HG02870 (cell line): ENCODE measurements around the gene MYPN.
"Not testable (repeated sequence)": the region's sequence is repeated elsewhere in the genome, so short reads cannot be mapped to it uniquely, and the experiment has no call there.

Experiments
- ATAC-seq: cut with Tn5 transposase; IDR thresholded peaks from one replicate; pipeline ENCODE4 v1.9.1; 2021; ENCODE audit warnings: mild to moderate bottlenecking, moderate library complexity; ENCODE audit not compliant: unreplicated experiment

MYPN gene

DNA sequence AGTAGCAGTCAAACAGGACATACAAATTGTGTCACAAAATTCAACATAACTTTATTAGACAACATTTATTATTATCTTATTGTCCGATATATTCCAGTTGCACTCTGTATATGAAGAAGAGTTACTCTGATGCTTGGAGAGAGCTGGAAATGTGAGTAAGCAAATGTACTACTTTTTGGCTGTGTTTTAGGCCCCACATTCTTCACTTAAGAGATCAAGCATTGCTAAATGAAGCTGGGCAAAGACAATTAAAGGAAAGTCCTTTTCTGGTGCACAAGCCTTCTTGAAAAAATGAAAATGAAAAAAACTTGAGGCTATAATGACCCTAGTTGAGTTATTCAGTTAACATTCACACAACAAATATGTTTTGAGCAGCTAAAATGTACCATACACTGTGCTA lies 26.1 kb downstream of the MYPN start:
- ATAC-seq = no peak

DNA sequence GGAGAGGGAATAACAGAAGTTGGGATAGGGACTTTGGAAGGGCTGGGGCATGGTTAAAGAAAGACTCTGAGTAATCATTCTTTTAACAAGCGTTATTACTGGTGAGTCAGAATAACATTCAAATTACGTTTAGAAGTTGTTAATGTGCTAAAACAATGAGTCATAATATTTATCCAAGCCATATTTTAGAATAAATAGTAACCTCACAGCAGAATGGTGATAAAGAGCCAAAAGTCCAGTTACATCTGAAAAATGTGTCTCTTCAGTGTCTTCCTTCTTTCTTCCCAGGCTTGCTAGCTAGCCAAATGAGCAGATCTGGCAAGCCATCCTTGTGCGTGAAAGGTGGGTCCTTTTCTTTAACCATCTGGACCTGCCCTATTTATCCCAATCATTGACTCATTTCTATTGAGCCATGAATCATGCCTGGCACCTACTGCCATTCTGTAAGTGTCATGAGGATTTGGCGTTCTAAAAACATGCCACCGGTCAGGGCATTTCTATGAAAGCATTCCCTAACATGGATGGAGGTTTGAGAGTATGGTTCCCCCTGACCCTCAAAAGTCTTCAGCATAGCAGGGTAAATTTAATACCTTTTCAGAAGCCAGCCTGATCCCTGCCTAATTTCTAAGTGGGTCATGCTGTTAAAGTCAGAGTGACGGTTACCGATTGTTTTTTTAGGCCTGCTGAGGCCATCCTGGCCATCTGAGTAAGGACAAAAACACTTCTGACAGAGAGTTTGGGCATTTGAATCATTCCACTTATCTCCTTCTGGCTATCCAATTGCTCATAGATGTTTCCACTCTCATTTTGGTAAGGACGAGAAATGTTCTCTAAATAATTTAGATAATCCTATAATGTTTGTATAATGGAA lies 26.9 kb downstream of the MYPN start:
- no peak for ATAC-seq

DNA sequence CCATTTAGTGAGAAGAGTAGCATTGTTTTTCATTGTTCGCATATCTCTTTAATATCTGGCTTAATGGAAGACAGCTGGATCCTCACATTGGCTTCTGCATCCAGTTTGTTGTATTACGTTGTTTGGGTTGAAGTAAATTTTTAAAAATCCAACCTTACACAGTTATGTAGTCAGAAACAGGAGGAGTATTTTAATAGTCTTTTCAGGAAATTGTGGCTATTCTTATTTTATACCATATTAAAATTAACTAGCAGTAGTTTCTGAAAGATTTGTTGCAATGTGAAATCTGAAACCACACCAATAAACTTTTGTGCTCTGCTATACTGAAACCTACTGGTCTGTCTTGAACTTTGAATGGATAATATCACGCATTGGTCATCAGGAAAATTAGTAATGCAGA lies 27.9 kb downstream of the MYPN start:
- ATAC-seq = no peak

DNA sequence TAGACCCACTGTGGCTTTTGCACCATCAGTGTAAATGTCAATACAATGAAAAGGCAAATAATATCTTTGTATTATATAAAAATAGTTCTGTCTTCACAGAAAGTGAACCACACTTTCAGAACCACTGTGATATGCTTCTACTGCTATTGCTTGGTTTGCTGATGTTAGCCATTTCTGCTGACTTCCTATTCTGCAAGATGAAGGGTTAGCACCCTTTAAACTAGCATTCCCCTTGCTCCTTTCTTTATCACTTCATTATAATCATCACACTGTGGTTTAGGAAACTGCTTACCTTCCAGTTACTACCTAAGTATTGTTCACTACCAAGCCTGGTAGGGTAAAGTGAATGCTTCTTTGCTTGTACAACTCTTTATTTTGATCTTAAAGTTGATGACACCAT lies 29.2 kb downstream of the MYPN start:
- ATAC-seq = no peak

DNA sequence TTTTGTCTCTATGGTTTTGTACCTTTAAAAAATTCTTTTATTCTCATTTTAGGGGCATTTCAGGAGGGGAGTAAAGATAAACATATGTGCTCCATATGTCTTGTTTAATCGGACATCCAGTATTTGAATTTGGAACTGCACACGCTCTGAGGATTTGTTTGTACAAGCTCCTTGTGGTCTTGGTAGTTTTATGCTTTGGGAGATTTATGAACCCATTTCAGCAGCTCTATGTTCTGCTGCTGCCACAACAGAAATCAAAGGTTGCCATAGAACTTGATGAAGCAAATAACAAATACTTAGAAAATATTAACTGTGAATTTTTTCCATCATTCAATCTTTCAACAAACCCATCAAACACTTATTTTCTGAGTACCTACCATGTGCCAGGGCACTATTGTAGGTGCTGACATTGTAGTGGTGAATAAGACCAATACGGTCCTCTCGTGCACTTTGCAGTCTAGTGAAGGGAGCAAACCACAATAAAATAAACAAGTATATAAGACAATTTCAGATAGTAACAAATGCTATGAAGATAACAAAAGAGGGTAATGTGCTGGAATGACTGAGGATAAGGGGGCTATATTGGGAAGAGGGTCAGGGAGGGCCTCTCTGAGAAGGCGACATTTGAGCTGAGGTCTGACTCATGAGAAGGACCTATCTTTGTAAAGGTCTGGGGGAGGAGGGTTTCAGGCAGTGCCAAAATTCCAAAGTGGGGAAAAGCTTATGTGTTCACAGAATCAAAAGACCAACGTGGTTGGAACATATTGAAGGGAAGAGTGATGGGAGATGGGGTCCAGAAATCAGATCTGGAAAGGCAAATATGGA lies 30.4 kb downstream of the MYPN start:
- ATAC-seq = no peak

DNA sequence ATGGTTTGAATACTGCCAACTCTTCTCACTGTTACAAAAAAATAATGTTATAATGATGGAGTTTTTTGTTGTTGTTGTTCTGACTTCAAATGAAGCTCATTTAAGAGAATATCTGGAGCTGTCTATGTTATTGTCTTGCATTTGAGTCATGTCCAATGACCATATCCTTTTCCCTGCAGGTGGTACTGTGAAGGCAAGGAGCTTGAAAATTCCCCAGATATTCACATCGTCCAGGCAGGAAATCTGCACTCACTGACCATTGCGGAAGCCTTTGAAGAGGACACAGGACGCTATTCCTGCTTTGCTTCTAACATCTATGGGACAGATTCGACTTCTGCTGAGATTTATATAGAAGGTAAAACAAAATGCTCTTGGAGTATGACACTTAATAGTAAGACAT lies 33.5 kb downstream of the MYPN start:
- ATAC-seq = no peak

DNA sequence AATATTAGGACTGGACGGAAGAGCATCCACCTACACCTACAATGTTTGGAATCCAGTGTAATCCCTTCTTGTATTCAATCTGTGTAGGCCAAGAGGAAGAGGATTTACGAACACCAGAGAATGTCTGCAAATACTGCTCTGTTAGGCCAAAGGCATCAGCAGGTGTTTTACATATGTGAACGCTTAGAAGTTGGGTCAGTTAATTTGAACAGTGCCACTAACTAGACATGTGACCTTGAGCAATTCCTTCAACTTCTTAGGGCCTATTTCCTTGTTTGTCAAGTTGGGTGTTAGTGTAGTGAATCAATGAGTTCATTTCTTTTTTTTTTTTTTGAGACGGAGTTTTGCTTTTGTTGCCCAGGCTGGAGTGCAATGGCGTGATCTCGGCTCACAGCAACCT lies 35.4 kb downstream of the MYPN start:
- ATAC-seq = no peak

DNA sequence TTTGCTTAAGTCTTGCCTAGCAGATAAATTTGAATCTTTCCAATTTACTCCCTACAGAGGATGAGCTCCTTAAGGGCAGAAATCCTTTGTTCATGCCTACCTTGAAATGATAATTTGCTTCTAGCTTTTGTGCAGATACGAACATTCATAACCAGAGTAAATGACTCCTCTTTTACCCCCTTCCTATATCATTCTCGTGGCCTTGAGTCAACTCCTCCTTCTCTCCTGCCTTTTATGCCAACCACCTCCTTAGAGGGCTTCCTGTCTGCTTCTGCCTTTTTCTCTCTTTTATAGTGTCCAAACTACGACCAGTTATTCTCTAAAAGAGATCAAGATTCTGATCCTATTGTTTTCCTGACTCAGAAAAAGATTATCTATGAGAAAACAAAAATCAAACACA lies 36.4 kb downstream of the MYPN start:
- no peak for ATAC-seq

DNA sequence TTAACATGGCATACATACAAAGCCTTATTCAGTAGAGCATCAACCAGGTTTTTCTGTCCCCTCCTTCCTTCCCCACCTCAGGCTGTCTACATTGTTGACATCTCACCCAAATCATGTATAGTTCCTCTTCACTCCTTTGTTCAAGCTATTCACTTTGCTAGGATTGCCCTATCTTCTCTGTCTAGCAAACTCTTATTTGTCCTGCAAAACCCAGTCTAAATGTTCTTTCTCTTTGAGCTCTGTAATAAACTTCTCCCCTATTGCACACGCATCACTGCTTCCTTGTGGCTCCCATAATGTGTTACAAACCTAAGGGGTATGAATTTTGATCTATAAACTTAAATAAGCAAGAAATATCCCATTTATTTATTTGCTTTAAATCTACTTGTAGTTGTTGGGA lies 36.8 kb downstream of the MYPN start:
- ATAC-seq = no peak

DNA sequence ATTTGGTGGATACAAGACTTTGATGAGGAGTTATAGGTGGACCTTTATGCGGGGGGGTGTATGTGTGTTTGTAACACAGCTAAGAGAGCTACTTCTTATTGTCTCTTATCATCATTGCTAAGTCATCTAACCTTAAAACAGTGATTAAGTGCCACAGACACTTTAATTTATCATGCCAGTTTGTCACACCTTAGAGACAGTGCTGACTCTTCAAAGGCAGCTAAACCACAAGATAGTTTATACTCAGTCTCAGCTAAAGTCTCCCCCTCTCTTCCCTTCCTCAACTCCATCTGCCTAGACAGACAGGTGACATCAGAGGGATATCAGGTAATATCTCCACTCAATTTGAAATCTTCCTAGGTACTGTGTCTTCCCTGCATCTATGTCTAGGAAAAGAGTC lies 42.2 kb downstream of the MYPN start:
- ATAC-seq = no peak

DNA sequence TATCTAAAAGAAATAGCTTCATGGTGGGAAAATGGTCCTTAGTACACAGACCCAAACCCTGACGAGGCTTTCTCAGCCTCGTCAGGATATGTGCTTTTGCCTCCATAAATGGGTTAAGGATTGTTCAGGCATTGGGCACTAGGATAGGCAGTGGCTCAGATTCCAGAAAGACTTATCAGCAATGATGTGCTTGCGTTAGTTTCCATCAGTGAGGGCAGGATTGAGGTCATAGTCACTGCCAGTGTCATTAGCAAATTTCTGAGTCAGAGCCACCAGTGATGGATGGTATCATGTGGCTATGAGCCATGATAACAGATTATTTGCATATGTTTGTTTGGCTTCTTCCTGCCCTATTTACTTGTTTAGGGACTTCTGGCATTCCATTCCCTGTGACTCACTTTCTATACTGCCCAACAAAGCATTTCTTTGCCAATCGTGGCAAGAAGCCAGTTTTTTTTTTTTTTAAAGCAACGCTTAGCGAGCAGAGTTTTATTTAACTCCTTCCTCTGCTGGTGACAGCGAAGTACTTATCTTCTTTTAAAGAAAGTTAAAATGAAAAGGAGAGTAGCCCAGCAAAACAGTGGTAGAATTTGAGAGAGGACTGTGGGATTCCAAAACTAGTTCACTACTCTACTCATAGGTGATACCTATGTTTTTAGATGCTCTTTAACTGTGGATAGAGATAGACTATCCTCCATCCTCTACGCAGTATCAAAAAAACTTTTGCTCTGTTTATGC lies 44.4 kb downstream of the MYPN start:
- no peak for ATAC-seq

DNA sequence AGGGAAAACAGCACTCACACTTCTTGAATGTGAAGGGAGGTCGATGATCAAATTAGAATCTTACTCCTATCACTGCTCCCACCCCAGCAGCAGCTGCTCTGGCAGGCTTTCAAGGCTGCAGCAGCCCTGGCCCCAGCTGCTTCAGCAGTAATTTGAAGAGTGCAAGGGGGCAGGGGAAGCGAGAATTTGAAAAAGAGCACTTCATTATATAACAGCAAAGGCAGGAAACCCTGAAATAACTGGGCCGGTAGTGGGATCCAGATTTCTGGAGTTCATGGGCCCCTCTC lies 44.9 kb downstream of the MYPN start:
- ATAC-seq = no peak

DNA sequence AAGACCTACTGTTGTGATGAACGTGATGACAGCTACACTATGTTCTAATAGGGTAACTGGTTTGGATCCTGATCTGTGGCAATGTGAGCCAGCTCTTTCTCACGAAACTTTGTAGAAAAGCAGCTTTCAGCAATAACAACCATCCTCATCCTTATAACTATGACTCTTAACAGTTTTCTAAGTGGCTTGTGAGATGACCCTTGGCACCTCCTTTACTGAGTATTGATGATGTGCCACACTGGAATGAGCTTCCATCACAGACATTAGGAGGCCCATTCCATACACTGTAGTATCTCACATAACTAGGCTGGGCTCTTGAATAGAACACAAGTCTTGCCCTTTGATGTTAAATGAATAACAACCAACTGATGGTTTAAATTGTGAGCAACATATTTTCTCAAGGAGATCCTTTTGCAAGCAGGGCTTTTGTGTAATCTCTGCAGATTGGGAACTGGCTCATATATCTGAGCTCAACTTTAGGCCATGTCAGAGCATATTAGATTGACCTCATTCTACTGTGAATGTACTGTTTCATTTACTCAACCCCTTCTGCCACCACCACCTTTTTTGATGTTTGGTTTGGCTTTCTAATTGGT lies 46.4 kb downstream of the MYPN start:
- no peak for ATAC-seq

DNA sequence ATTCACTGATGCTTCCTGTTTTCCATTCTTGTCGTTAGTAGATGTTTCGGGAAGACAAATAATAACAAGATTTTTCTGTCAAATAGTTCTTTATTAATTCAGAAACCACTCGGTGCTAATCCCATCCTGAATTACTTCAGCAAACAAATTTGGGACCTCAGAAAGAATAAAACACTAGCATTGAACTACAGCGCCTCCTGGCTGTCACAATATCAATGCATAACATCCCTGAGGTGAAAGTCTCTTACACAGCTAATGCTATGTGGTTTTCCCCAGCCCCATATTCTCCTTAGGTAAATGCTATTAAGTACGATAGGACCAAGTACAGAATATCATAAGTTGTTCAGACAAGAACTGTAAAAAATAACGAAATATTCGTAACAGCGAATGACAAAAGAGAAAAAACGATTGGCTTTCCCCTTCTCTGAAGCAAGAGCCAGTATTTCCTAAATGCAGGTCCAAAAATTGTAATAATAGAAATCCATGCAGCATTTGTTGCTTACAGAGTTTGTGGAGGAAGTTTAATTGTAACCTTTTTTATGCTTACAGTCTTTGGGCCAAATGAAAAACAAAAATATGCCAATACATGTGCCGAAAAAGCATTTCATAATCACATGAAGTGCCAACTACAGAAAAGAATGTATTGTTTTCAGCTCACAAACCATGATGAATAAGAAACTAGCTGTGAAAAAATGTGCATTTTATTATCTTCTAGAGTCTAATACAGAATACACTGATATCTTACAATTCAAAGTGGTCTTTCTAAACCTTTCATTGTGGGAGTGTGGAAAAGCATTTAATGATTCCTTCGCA lies 47.3 kb downstream of the MYPN start:
- no peak for ATAC-seq

DNA sequence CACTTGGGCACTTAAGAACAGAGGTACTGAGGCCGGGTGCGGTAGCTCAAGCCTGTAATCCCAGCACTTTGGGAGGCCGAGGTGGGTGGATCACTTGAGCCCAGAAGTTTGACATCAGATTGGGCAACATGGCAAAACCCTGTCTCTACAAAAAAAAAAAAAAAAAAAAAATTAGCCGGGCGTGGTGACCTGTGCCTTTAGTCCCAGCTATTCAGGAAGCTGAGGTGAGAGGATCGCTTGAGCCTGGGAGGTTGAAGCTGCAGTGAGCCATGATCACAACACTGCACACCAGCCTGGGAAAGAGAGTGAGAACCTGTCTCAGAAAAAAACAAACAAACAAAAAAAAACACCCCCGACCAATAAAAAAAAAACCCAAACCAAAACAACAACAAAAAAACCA lies 48.2 kb downstream of the MYPN start:
- not testable (repeated sequence) for ATAC-seq

DNA sequence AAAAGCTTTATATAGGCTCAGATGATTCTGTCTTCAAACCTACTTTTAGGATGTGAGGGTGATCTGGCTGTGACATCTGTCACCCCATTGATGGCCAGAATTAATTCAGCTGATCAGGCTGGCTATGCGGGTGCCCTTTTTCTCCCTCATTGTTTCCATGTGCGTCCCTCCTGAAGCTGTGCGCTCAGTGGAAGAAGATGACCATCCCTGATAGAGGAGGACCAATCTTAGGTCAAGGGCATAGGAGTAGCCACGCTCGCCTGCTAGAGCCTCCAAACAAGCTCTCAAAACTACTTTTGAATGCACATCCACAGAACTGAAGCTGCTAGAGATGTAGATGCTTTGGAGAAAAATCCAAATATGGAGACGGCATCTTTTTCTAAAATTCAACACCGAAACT lies 48.7 kb downstream of the MYPN start:
- no peak for ATAC-seq

DNA sequence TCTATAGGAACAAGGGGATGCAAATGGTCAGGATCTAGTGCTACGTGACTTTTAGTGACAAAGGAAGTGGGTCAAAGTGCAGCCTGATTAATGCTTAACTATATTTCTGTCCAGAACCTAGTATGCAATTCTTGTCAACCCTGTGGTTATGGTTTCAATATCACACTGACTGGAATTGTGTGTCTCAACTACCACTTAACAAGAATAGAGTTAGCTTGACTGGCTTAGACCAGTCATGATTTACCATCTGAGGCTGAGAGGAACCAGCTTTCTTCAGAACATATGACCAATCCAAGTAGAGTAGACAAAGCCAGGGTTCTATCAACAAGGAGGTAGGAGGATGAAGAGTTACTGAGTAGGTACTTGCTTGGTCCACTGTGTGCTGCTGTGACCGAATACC lies 54.4 kb downstream of the MYPN start:
- peak; percentile 93 for ATAC-seq

DNA sequence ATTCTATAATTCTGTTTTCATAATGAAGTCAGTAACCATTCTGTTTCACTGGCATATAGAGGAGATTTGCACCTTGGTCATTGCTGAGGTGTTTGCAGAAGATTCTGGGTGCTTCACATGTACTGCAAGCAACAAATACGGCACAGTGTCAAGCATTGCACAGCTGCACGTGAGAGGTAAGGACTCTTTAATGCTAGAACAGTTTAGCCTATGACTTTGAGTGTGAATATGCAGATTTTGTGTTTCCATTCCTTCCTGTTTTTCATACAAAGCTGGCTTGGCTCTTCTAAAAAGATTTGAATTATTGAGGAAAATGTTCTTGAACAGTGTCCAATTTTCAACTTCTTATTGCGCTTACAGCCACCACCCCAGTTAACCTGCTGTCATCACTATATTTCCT lies 56.4 kb downstream of the MYPN start:
- no peak for ATAC-seq

DNA sequence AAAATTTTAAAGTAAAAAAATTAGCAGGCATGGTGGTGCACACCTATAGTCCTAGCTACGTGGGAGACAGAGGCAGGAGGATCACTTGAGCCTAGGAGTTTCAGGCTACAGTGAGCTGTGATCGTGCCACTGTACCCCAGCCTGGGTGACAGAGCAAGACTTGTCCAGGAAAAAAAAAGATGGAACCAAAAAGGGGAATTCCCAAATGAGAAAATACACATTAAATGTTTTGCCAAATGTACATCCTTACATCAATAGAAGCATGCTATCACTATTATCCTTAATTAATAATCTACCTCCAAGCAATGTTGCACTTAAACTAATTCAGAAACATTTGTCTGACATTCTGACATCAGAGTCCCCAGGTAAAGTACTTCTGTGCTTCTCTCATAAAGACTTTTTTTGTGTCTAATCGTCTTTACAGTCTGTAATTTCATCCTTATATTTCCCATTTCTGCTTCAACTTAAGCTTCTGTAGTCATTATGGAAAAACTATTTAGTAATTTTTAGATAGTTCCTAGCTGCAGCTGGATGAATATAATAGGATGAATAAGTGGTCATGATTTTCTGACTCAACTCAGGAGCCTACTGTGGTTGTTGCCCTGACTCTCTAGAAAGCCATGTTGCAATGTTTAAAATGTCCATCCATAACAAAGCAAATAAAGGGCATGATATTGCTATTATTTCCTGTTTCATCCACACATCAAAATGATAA lies 57.7 kb downstream of the MYPN start:
- ATAC-seq = no peak
